ENCODE data around the gene MPHOSPH10.

The MPHOSPH10 gene

GRCh38 chr2:71108091-71108490 lies 22.3 kb upstream of the MPHOSPH10 start:
- no peak overlapping the region for H3K27ac ChIP-seq (ENCODE audit: low read length)
- no peaks in the 10 kb centered on the region for H3K4me1 ChIP-seq (ENCODE audit: low read length)
- H3K9ac ChIP-seq (ENCODE audit: low read length) = no peak overlapping the region
- no peaks in the 10 kb centered on the region for H3K36me3 ChIP-seq (replicated peaks; ENCODE audit: insufficient read depth, low read length)
- no peaks in the 10 kb centered on the region; the same call in 1 of the 2 replicates for H3F3A ChIP-seq (ENCODE audit: insufficient read depth, low read length)
- H3K9me3 ChIP-seq (replicated peaks; ENCODE audit: insufficient read depth, low read length) = no peaks in the 10 kb centered on the region
- H3K79me2 ChIP-seq (ENCODE audit: low read length) = no peaks in the 10 kb centered on the region
- no peaks in the 10 kb centered on the region for H4K20me1 ChIP-seq (ENCODE audit: insufficient read depth, low read length)
- no peak overlapping the region for H3K4me3 ChIP-seq (ENCODE audit: low read length)
- no peaks in the 10 kb centered on the region for H3K27me3 ChIP-seq (replicated peaks; ENCODE audit: insufficient read depth, low read length)
- H3K4me2 ChIP-seq (ENCODE audit: low read depth, low read length) = no peak overlapping the region
- DNase-seq = no peak
- H2AFZ ChIP-seq (ENCODE audit: low read length) = no peak overlapping the region
- H3K9me2 ChIP-seq (replicated peaks; ENCODE audit: insufficient read depth, low read length) = no peaks in the 10 kb centered on the region
- TF ChIP-seq EZH2phosphoT487 (IDR thresholded peaks at IDR 0.05; ENCODE audit: low read length) = no peak
- TF ChIP-seq CTCF (IDR thresholded peaks at IDR 0.05; ENCODE audit: low read length) = no peak
- TF ChIP-seq EZH2 (optimal IDR thresholded peaks at IDR 0.05; ENCODE audit: low read depth, low read length) = no peak

GRCh38 chr2:71113843-71114242 lies 16.6 kb upstream of the MPHOSPH10 start:
- Histone ChIP-seq H3K9ac (ENCODE audit: low read length) (no peak overlapping the region), H3K79me2 (ENCODE audit: low read length) (no peaks in the 10 kb centered on the region), H3K27me3 (replicated peaks; ENCODE audit: insufficient read depth, low read length) (no peaks in the 10 kb centered on the region), H3F3A (ENCODE audit: insufficient read depth, low read length) (no peaks in the 10 kb centered on the region), H2AFZ (ENCODE audit: low read length) (no peak overlapping the region), H3K4me2 (ENCODE audit: low read depth, low read length) (no peak overlapping the region), H3K9me2 (replicated peaks; ENCODE audit: insufficient read depth, low read length) (no peaks in the 10 kb centered on the region), H4K20me1 (ENCODE audit: insufficient read depth, low read length) (no peaks in the 10 kb centered on the region; the same call in 1 of the 2 replicates), H3K36me3 (replicated peaks; ENCODE audit: insufficient read depth, low read length) (no peaks in the 10 kb centered on the region; the same call in 1 of the 2 replicates), H3K9me3 (replicated peaks; ENCODE audit: insufficient read depth, low read length) (no peaks in the 10 kb centered on the region), H3K27ac (ENCODE audit: low read length) (no peak overlapping the region), H3K4me3 (ENCODE audit: low read length) (no peak overlapping the region), H3K4me1 (ENCODE audit: low read length) (no peaks in the 10 kb centered on the region)
- DNase-seq = no peak
- TF ChIP-seq CTCF (IDR thresholded peaks at IDR 0.05; ENCODE audit: low read length) (no peak), EZH2 (optimal IDR thresholded peaks at IDR 0.05; ENCODE audit: low read depth, low read length) (no peak), EZH2phosphoT487 (IDR thresholded peaks at IDR 0.05; ENCODE audit: low read length) (no peak)

GRCh38 chr2:71117063-71117462 lies 13.4 kb upstream of the MPHOSPH10 start:
- Histone ChIP-seq H3K27ac (ENCODE audit: low read length) (no peak overlapping the region), H3K36me3 (replicated peaks; ENCODE audit: insufficient read depth, low read length) (peaks cover 2% of the 10 kb centered on the region; the same call in 1 of the 2 replicates), H3K4me2 (ENCODE audit: low read depth, low read length) (no peak overlapping the region), H3F3A (ENCODE audit: insufficient read depth, low read length) (no peaks in the 10 kb centered on the region), H2AFZ (ENCODE audit: low read length) (no peak overlapping the region), H3K79me2 (ENCODE audit: low read length) (0 out of 2 replicates have a peak, but pooled peaks cover 2% of the 10 kb centered on the region), H3K4me1 (ENCODE audit: low read length) (no peaks in the 10 kb centered on the region), H3K4me3 (ENCODE audit: low read length) (no peak overlapping the region), H4K20me1 (ENCODE audit: insufficient read depth, low read length) (no peaks in the 10 kb centered on the region; the same call in 1 of the 2 replicates), H3K9me3 (replicated peaks; ENCODE audit: insufficient read depth, low read length) (no peaks in the 10 kb centered on the region), H3K9ac (ENCODE audit: low read length) (no peak overlapping the region), H3K9me2 (replicated peaks; ENCODE audit: insufficient read depth, low read length) (no peaks in the 10 kb centered on the region), H3K27me3 (replicated peaks; ENCODE audit: insufficient read depth, low read length) (no peaks in the 10 kb centered on the region)
- TF ChIP-seq EZH2 (optimal IDR thresholded peaks at IDR 0.05; ENCODE audit: low read depth, low read length) (no peak), EZH2phosphoT487 (IDR thresholded peaks at IDR 0.05; ENCODE audit: low read length) (no peak)
- DNase-seq = no peak

GRCh38 chr2:71120195-71120594 lies 10.2 kb upstream of the MPHOSPH10 start:
- Histone ChIP-seq H4K20me1 (ENCODE audit: insufficient read depth, low read length) (no peaks in the 10 kb centered on the region; the same call in 1 of the 2 replicates), H3K4me3 (ENCODE audit: low read length) (no peak overlapping the region), H3K9me2 (replicated peaks; ENCODE audit: insufficient read depth, low read length) (no peaks in the 10 kb centered on the region), H3K27me3 (replicated peaks; ENCODE audit: insufficient read depth, low read length) (no peaks in the 10 kb centered on the region), H3K4me2 (ENCODE audit: low read depth, low read length) (no peak overlapping the region), H3K27ac (ENCODE audit: low read length) (no peak overlapping the region), H3K9me3 (replicated peaks; ENCODE audit: insufficient read depth, low read length) (no peaks in the 10 kb centered on the region), H3K9ac (ENCODE audit: low read length) (no peak overlapping the region), H3K4me1 (ENCODE audit: low read length) (no peaks in the 10 kb centered on the region), H3K36me3 (replicated peaks; ENCODE audit: insufficient read depth, low read length) (peaks cover 2% of the 10 kb centered on the region; the same call in 1 of the 2 replicates), H3F3A (ENCODE audit: insufficient read depth, low read length) (no peaks in the 10 kb centered on the region), H2AFZ (ENCODE audit: low read length) (no peak overlapping the region), H3K79me2 (ENCODE audit: low read length) (0 out of 2 replicates have a peak, but pooled peaks cover 2% of the 10 kb centered on the region)
- DNase-seq = no peak
- TF ChIP-seq EZH2 (optimal IDR thresholded peaks at IDR 0.05; ENCODE audit: low read depth, low read length) = no peak
- no peak for TF ChIP-seq CTCF (IDR thresholded peaks at IDR 0.05; ENCODE audit: low read length)
- no peak for TF ChIP-seq EZH2phosphoT487 (IDR thresholded peaks at IDR 0.05; ENCODE audit: low read length)
